A549 (cell line): ENCODE data around the gene BBX. TPM values are rescaled to one million over a fixed set of nuclear protein-coding genes. Genes with fewer than 3 reads are reported as not detected.

Source experiments
- ATAC-seq, 2 experiments: fragments of 200-7000 bp in 1 of 2; fragments of >200 bp in 1 of 2; cut with Nextera tagmentation in 1 of 2; cut with Tn5 transposase in 1 of 2; 3 replicates each; pipeline versions ENCODE4 v1.8.0 to v1.9.1; 2018 to 2020; ENCODE audit warnings: mild to moderate bottlenecking in 1 of 2, moderate library complexity in 1 of 2
- CTCF ChIA-PET: fragments of 300-600 bp; sonication (Branson Sonifier 250); formaldehyde crosslinking; extraction: SDS; loops from one replicate; lab custom pipeline; 2021; ENCODE audit warnings: antibody characterized with exemption, inconsistent platforms; lab: Yijun Ruan, JAX
- POLR2A ChIA-PET: fragments of 350-600 bp; formaldehyde crosslinking; extraction: SDS; loops from one replicate; lab custom pipeline; 2021; ENCODE audit warnings: antibody characterized with exemption, inconsistent platforms; lab: Yijun Ruan, JAX
- DNase-seq, 2 experiments: peaks; one replicate each; pipeline versions ENCODE4 v3.0.0 to v3.0.0-alpha.2; 2011 to 2016; ENCODE audit warnings: low read depth in 1 of 2, low spot score in 1 of 2
- FAIRE-seq: peaks from 2 replicates; lab custom pipeline; 2011; peaks lifted over from hg19 to GRCh38; lab: Jason Lieb, UNC
- H3K27ac ChIP-seq, 2 experiments: fragments of >200 bp; sonication (Bioruptor Twin); formaldehyde crosslinking; 3 replicates each; pipeline ENCODE4 v1.5.1; 2016 to 2017
- H3K4me1 ChIP-seq: fragments of >200 bp; sonication (Bioruptor Twin); formaldehyde crosslinking; 3 replicates; pipeline ENCODE4 v1.6.1; 2016
- H3K4me2 ChIP-seq: fragments of >200 bp; sonication (Bioruptor Twin); formaldehyde crosslinking; 3 replicates; pipeline ENCODE4 v1.6.1; 2016
- H3K4me3 ChIP-seq: fragments of >200 bp; sonication (Bioruptor Twin); formaldehyde crosslinking; 3 replicates; pipeline ENCODE4 v1.5.1; 2016
- H3K9me3 ChIP-seq: fragments of >200 bp; sonication (Bioruptor Twin); formaldehyde crosslinking; 3 replicates; pipeline ENCODE4 v1.6.1; 2016
- BCL3 ChIP-seq: fragments of >200 bp; sonication (Bioruptor Twin); formaldehyde crosslinking; IDR thresholded peaks from 3 replicates; pipeline ENCODE4 v1.6.1; 2016
- BHLHE40 ChIP-seq: IDR thresholded peaks from 2 replicates; pipeline ENCODE4 v1.6.1; 2012; ENCODE audit warnings: low read depth, low read length, inconsistent platforms
- CBX2 ChIP-seq: fragments of 200-600 bp; sonication (generic); IDR thresholded peaks from 2 replicates; pipeline ENCODE4 v1.6.1; 2016; ENCODE audit warnings: low read depth, mild to moderate bottlenecking, borderline replicate concordance
- CEBPB ChIP-seq, 2 experiments: fragments of >200 bp in 1 of 2; sonication (Bioruptor Twin) in 1 of 2; formaldehyde crosslinking in 1 of 2; IDR thresholded peaks; 2 replicates each; pipeline ENCODE4 v1.6.1; 2012 to 2016
- EHF ChIP-seq: fragments of 250-450 bp; sonication (Bioruptor Pico); IDR thresholded peaks from 2 replicates; pipeline ENCODE4 v1.5.0; 2020; ENCODE audit warnings: mild to moderate bottlenecking
- EP300 ChIP-seq, 2 experiments: fragments of >200 bp; sonication (Bioruptor Twin); formaldehyde crosslinking; IDR thresholded peaks; 2 replicates in 1 of 2; 3 replicates in 1 of 2; pipeline ENCODE4 v1.6.1; 2016 to 2017
- ESRRA ChIP-seq: fragments of 150-350 bp; IDR thresholded peaks from 2 replicates; pipeline ENCODE4 v1.6.1; 2014; ENCODE audit warnings: mild to moderate bottlenecking, low read length, borderline replicate concordance
- FOSL2 ChIP-seq, 2 experiments: fragments of 450-650 bp in 1 of 2; fragments of >200 bp in 1 of 2; sonication (Bioruptor Twin) in 1 of 2; formaldehyde crosslinking; IDR thresholded peaks; 2 replicates each; pipeline versions ENCODE4 v1.5.0 to v1.6.1; 2016 to 2020; ENCODE audit warnings: mild to moderate bottlenecking in 1 of 2, moderate library complexity in 1 of 2
- GATA3 ChIP-seq: IDR thresholded peaks from 2 replicates; pipeline ENCODE4 v1.6.1; 2012; ENCODE audit warnings: borderline replicate concordance
- HDAC2 ChIP-seq: fragments of 200-600 bp; sonication (generic); IDR thresholded peaks from 2 replicates; pipeline ENCODE4 v1.6.1; 2016
- HOXA7 ChIP-seq: fragments of 250-450 bp; sonication (Bioruptor Pico); IDR thresholded peaks from 2 replicates; pipeline ENCODE4 v1.5.0; 2020; ENCODE audit warnings: mild to moderate bottlenecking, moderate library complexity
- HOXB13 ChIP-seq: fragments of 250-450 bp; sonication (Bioruptor Pico); IDR thresholded peaks from 2 replicates; pipeline ENCODE4 v1.5.0; 2020; ENCODE audit warnings: low read depth, mild to moderate bottlenecking, moderate library complexity
- HOXB5 ChIP-seq: fragments of 250-450 bp; sonication (Bioruptor Pico); IDR thresholded peaks from 2 replicates; pipeline ENCODE4 v1.5.0; 2020; ENCODE audit warnings: mild to moderate bottlenecking, moderate library complexity
- JUNB ChIP-seq: fragments of >200 bp; sonication (Bioruptor Twin); formaldehyde crosslinking; IDR thresholded peaks from 2 replicates; pipeline ENCODE4 v1.6.1; 2016
- KDM1A ChIP-seq: fragments of 200-600 bp; sonication (generic); IDR thresholded peaks from 2 replicates; pipeline ENCODE4 v1.6.1; 2016; ENCODE audit warnings: low read depth, mild to moderate bottlenecking
- MYC ChIP-seq: IDR thresholded peaks from 2 replicates; pipeline ENCODE4 v1.6.1; 2012; ENCODE audit warnings: mild to moderate bottlenecking, inconsistent platforms, low read length, improper control_type of control experiment, borderline replicate concordance
- NFE2L2 ChIP-seq: fragments of 150-350 bp; conservative IDR thresholded peaks from 2 replicates; pipeline ENCODE4 v1.6.1; 2014; ENCODE audit warnings: low read length
- NR3C1 ChIP-seq: fragments of >200 bp; sonication (Bioruptor Twin); formaldehyde crosslinking; IDR thresholded peaks from 3 replicates; pipeline ENCODE4 v1.6.1; 2017
- PHF8 ChIP-seq: fragments of 200-600 bp; sonication (generic); IDR thresholded peaks from 2 replicates; pipeline ENCODE4 v1.6.1; 2016; ENCODE audit warnings: low read depth, mild to moderate bottlenecking, antibody characterized with exemption, moderate library complexity, borderline replicate concordance
- POLR2A ChIP-seq: IDR thresholded peaks from 2 replicates; pipeline ENCODE4 v1.6.1; 2012; ENCODE audit warnings: mild to moderate bottlenecking, low read length
- RAD21 ChIP-seq, 2 experiments: fragments of >200 bp in 1 of 2; sonication (Bioruptor Twin) in 1 of 2; formaldehyde crosslinking in 1 of 2; IDR thresholded peaks in 1 of 2; conservative IDR thresholded peaks in 1 of 2; 2 replicates in 1 of 2; 3 replicates in 1 of 2; pipeline ENCODE4 v1.6.1; 2012 to 2018; ENCODE audit warnings: inconsistent platforms in 1 of 2
- RARB ChIP-seq: fragments of 250-450 bp; sonication (Bioruptor Pico); IDR thresholded peaks from 2 replicates; pipeline ENCODE4 v1.8.0; 2021; ENCODE audit warnings: mild to moderate bottlenecking, moderate library complexity
- RCOR1 ChIP-seq: fragments of 150-350 bp; IDR thresholded peaks from 2 replicates; pipeline ENCODE4 v1.6.1; 2014; ENCODE audit warnings: antibody characterized with exemption, low read length, low read depth
- RFX5 ChIP-seq: fragments of 450-650 bp; IDR thresholded peaks from 2 replicates; pipeline ENCODE4 v1.7.1; 2014; ENCODE audit warnings: antibody characterized with exemption, mild to moderate bottlenecking, moderate library complexity
- SREBF2 ChIP-seq: fragments of 450-650 bp; IDR thresholded peaks from 2 replicates; pipeline ENCODE4 v1.6.1; 2014; ENCODE audit warnings: mild to moderate bottlenecking, moderate library complexity
- TFCP2L1 ChIP-seq: fragments of 250-450 bp; sonication (Bioruptor Pico); IDR thresholded peaks from 2 replicates; pipeline ENCODE4 v1.5.0; 2021; ENCODE audit warnings: mild to moderate bottlenecking
- TP53 ChIP-seq: fragments of 250-450 bp; sonication (Bioruptor Pico); IDR thresholded peaks from 2 replicates; pipeline ENCODE4 v1.5.0; 2021; ENCODE audit warnings: mild to moderate bottlenecking, moderate library complexity
- USF2 ChIP-seq: fragments of 450-650 bp; IDR thresholded peaks from 2 replicates; pipeline ENCODE4 v1.6.1; 2014; ENCODE audit warnings: antibody characterized with exemption
- WGBS: methylation state at CpG from one replicate; pipeline ENCODE4 v1.1.6; 2017; ENCODE audit errors: missing lambda C conversion rate; 5-methylcytosine and 5-hydroxymethylcytosine counted together
- polyA plus RNA-seq, 4 experiments: library from polyadenylated mRNA; depleted of rRNA in 3 of 4; stranded (reverse); fragments of >200 nt; fragmentation: RNase III in 1 of 4; extraction: RNeasy Plus Mini Kit Qiagen cat#74134 plus additional on column Dnase treatment in 1 of 4; gene quantifications; 2 replicates in 3 of 4; 3 replicates in 1 of 4; pipeline ENCODE4 v1.2.3, GENCODE V29; 2011 to 2017
- TF ChIP-seq, protein P1 (sequence below): fragments of >200 bp; sonication (Bioruptor Twin); formaldehyde crosslinking; IDR thresholded peaks from 3 replicates; pipeline ENCODE4 v1.5.1; 2016
- TF ChIP-seq, protein P2 (sequence below): fragments of 150-350 bp; IDR thresholded peaks from 2 replicates; pipeline ENCODE4 v1.6.1; 2014; ENCODE audit warnings: low read depth, mild to moderate bottlenecking, low read length

Gene BBX
- polyA plus RNA-seq, 2 of the 4 experiments (the other 2 are of a cell fraction), result 16.7 to 62.8 TPM

DNA sequence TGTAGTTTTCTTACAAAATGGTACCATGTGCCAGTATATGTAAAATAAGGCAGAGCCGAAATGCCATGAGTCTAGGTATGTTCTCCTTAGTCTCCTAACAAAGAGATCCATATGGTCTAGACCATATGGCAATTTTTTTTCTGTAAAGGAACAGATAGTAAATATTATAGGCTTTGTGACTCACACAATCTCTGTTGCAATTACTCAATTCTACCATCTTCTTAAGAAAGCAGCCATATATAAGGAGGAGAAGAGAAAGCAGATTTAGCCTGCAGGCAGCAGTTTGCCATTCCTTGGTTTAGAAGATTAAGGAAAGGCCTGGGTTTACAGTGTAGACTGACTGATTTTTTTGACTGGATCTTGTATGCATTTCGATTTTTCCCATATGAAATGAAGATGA, 16.3 kb upstream of the BBX start (continued):
- no peak for TF ChIP-seq RCOR1
- no peak for TF ChIP-seq RAD21 (conservative IDR thresholded peaks at IDR 0.05 in 1 of 2, IDR thresholded peaks at IDR 0.05 in 1 of 2)
- TF ChIP-seq PHF8, result no peak
- TF ChIP-seq JUNB, result no peak
- TF ChIP-seq TP53 (CRISPR knock-in tag), result no peak

- no peak for ATAC-seq
- no peaks in the 10 kb centered on the region for H3K4me1 ChIP-seq
- CTCF ChIA-PET, result interaction anchor here (2.0 kb wide), 1 partner anchor 79 kb away, joined by 5 read pairs; no protein-coding TSS in a partner anchor
- no peak overlapping the region for H3K4me2 ChIP-seq
- TF ChIP-seq EP300 (IDR thresholded peaks at IDR 0.05) (no peak), USF2 (no peak), HOXB5 (CRISPR knock-in tag) (no peak), TP53 (CRISPR knock-in tag) (no peak), JUNB (no peak), RARB (CRISPR knock-in tag) (no peak), PHF8 (no peak), HDAC2 (no peak), NFE2L2 (no peak), KDM1A (no peak), CBX2 (no peak), POLR2A (no peak), BHLHE40 (no peak), CEBPB (IDR thresholded peaks at IDR 0.05) (no peak), GATA3 (no peak)
- TF ChIP-seq, protein P1, sequence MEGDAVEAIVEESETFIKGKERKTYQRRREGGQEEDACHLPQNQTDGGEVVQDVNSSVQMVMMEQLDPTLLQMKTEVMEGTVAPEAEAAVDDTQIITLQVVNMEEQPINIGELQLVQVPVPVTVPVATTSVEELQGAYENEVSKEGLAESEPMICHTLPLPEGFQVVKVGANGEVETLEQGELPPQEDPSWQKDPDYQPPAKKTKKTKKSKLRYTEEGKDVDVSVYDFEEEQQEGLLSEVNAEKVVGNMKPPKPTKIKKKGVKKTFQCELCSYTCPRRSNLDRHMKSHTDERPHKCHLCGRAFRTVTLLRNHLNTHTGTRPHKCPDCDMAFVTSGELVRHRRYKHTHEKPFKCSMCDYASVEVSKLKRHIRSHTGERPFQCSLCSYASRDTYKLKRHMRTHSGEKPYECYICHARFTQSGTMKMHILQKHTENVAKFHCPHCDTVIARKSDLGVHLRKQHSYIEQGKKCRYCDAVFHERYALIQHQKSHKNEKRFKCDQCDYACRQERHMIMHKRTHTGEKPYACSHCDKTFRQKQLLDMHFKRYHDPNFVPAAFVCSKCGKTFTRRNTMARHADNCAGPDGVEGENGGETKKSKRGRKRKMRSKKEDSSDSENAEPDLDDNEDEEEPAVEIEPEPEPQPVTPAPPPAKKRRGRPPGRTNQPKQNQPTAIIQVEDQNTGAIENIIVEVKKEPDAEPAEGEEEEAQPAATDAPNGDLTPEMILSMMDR, result no peak
- TF ChIP-seq, protein P2, sequence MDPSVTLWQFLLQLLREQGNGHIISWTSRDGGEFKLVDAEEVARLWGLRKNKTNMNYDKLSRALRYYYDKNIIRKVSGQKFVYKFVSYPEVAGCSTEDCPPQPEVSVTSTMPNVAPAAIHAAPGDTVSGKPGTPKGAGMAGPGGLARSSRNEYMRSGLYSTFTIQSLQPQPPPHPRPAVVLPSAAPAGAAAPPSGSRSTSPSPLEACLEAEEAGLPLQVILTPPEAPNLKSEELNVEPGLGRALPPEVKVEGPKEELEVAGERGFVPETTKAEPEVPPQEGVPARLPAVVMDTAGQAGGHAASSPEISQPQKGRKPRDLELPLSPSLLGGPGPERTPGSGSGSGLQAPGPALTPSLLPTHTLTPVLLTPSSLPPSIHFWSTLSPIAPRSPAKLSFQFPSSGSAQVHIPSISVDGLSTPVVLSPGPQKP, result no peak
- WGBS, result 63% methylated on average over 2 of the region's 2 CpGs
- H3K4me3 ChIP-seq, result no peak overlapping the region
- no peak overlapping the region for H3K27ac ChIP-seq
- POLR2A ChIA-PET, result no interaction called here
- no peak for FAIRE-seq
- H3K9me3 ChIP-seq, result no peaks in the 10 kb centered on the region
- DNase-seq, result no peak
These were observed 14.4 kb upstream of the BBX start for GRCh38 chr3:107508331-107508730.

DNA sequence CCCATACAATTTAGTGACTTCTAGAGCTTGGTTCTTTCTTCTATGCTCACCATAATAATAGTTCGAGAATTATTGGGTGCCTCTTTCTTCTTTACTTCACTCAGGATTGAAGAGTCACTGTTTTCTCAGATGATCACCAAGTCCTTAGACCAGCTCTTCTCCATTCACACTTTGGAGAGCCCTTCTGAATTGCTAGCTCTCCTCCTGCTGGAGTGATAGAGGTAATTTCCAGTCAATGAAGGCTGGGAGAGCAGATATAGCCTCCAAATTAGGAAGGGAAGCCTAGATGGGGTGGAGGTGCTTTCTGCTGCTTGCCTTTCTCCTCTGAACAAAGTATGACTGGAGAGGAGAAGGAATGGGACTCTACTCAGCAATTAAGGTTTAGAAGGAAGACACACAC, 10.7 kb upstream of the BBX start:
- H3K4me1 ChIP-seq, result no peaks in the 10 kb centered on the region
- DNase-seq, result peak in 1 of 2 experiments; percentile 5
- no peak overlapping the region for H3K4me2 ChIP-seq
- ChIA-PET CTCF (interaction anchor here (0.9 to 2.0 kb wide), 6 partner anchors 19 to 240 kb away, joined by 3 to 7 read pairs (median 3); no protein-coding TSS in a partner anchor), POLR2A (interaction anchor here (1.2 kb wide), 2 partner anchors 11 to 83 kb away, joined by 3 read pairs; partner anchors contain the start of gene BBX)
- H3K9me3 ChIP-seq, result no peaks in the 10 kb centered on the region
- ATAC-seq, result peak; percentile 64 to 69; a peak in 4 of 6 replicates
- no peak overlapping the region for H3K27ac ChIP-seq
- no peak overlapping the region for H3K4me3 ChIP-seq
- WGBS, result 3% methylated on average over 1 of the region's 1 CpG
- no peak for FAIRE-seq
- TF ChIP-seq EHF, result no peak
- TF ChIP-seq RAD21 (conservative IDR thresholded peaks at IDR 0.05 in 1 of 2, IDR thresholded peaks at IDR 0.05 in 1 of 2), result peak in 1 of 2 experiments; percentile 19; a peak in 1 of 5 replicates

DNA sequence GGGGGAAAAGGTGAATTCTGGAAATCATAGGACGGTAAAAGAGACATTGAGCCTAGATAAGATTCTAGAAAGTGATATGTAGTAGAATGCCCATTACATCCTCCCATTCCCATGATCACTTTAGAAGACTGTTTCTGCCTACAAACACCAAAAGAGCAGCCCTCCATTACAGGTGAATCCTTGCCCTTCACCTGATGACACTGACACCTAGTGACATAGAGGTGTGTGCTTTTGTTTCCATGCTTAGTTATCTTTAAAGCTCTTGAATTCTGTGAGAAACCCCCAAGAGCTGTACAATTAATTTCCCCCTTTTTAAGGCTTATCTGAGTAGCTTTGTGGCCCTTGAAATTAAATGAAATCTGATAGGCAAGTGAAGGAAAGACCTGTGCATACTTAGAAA, 8.3 kb upstream of the BBX start:
- CTCF ChIA-PET, result no interaction called here
- FAIRE-seq (no peak), ATAC-seq (no peak)
- TF ChIP-seq TFCP2L1 (CRISPR knock-in tag), result no peak
- TF ChIP-seq BCL3, result no peak
- no peak for TF ChIP-seq FOSL2 (IDR thresholded peaks at IDR 0.05)
- no peak for TF ChIP-seq FOSL2 (CRISPR knock-in tag; IDR thresholded peaks at IDR 0.05)
- TF ChIP-seq BHLHE40, result no peak
- TF ChIP-seq HOXA7 (CRISPR knock-in tag), result no peak
- TF ChIP-seq RFX5, result no peak
- no peak for TF ChIP-seq RARB (CRISPR knock-in tag)
- TF ChIP-seq NFE2L2, result no peak
- TF ChIP-seq CBX2, result no peak
- TF ChIP-seq HOXB13 (CRISPR knock-in tag), result no peak
- TF ChIP-seq JUNB, result no peak
- no peak for TF ChIP-seq SREBF2
- no peak for TF ChIP-seq ESRRA
- TF ChIP-seq NR3C1, result no peak
- TF ChIP-seq MYC, result no peak

More for the DNA sequence above, 8.3 kb upstream of the BBX start:
- H3K4me2 ChIP-seq, result no peak overlapping the region
- no peaks in the 10 kb centered on the region for H3K4me1 ChIP-seq
- H3K4me3 ChIP-seq, result no peak overlapping the region
- no peaks in the 10 kb centered on the region for H3K9me3 ChIP-seq
- POLR2A ChIA-PET, result no interaction called here
- 59% methylated on average over 1 of the region's 1 CpG for WGBS
- DNase-seq, result no peak
- H3K27ac ChIP-seq, result no peak overlapping the region
